Effector CD4-positive, alpha-beta T cell (primary cell): ENCODE results near the gene ZBTB7C. TPM values are rescaled to one million over a fixed set of nuclear protein-coding genes. Genes with fewer than 3 reads are reported as not detected.
"Not testable (repeated sequence)": the region's sequence is repeated elsewhere in the genome, so short reads cannot be mapped to it uniquely, and the experiment has no call there.

ENCODE experiments used
- DNase-seq: peaks from one replicate; pipeline ENCODE4 v3.0.0-alpha.2; 2020
- total RNA-seq: gene quantifications from one replicate; lab custom pipeline; 2026; lab: John Stamatoyannopoulos, UW

Gene ZBTB7C
- total RNA-seq = not detected

GRCh38 chr18:48408727-48409590, at the start of gene ZBTB7C:
Gene ZBTB7C, minus strand, starts transcription at chr18:48409383.
- no peak for DNase-seq

DNA sequence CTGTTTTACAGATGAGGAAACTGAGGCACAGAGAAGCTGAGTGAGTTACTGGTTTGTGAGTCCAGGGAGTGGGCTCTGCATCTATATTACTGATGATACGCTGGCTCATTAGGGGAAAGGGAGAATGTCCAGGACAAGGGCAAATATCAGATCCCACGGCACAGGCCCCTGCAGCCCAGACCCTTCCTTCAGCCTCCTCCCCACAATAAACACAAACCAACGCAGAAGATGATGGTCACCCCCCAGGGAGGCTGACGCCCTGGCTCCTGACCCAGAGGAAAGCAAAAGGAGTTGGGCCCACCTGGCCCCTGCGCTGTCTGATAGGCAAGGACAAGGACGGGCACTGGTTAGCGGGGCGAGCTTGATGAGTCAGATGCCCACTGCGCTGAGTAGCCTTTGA, 47.7 kb upstream of the ZBTB7C start:
- no peak for DNase-seq

- DNase-seq = peak; percentile 43
Measured at GRCh38 chr18:48455555-48456478, 46.6 kb upstream of the ZBTB7C start.

DNA sequence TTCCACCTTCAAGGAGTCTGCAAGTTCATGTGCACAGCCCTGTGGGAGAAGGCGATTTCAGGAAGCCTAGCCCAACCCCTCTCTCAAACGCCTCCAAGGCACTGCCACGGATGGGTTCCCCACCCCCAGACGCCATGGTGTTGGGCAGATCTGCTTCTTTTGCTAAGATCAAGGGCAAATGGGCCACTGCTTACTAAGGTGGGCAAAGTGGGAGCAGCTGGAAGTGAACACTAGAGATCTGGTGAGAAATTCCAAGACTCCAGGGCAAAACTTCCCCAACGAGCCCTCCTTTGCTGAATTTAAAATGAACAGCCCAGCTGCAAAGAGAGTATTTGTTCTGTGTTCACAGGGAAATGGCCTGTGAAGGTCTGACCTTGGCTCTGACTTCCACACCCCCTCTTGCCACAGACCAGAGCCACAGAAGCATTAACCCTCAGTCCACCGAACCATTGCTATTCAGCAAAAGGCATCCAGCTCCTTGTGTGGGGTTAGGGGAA, 45.1 kb upstream of the ZBTB7C start:
- DNase-seq = no peak

DNA sequence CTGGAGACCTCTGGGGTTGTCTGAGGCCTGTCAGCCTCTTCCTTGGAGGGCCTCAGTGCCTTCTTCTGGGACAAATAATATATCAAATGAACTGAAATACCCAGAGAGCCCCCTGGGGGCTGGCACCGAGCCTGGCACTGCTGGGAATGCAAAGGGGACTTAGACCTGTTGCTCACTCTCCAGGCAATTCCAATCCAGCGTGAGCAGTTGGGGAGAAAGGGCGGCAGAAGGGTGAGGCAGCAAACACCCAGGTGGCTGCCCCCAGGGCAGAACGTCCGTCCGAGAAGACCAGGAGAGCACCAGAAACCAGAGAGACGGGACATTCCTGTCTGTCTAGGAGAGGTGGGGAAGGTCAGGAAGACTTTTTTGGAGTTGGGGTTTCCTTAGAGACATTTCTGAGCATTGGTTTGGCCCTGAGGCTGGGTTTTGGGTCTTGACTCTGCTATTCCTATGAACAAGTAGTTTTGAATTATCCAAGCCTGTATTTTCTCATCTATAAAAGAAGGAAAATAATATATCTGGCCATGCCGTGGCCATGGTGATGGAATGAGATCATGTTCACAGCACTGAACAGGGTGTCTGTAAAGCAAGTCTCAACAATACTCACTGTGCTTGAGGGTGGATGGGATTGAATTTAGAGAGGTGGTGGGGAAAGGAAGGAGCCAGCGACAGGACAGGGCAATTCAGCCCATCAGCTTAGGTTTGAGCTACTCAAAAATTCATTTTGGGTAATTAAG, 44.3 kb upstream of the ZBTB7C start:
- DNase-seq = no peak

DNA sequence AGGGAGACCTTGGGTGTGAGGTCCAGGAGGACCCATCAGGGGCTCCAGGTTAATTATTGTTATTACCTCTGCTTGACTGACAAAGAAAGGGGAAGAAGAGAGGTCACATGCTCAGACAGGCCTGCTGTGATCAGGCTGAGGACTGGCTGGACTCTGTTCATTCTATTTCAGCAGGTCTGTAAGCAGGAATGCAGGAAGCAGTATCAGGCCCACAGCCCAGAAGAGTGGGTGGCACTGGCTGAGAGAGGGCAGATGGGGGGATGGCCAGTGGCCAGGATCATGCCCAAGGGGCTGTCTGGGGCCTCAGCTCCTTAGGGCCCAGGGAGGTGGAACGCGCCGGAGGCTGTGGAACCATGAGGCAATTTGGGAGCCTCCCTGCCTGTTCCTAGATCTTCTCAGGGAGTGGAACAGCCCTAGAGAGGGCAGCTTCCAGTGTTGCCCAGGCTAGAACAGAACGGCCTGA, 43.7 kb upstream of the ZBTB7C start:
- DNase-seq = no peak

- no peak for DNase-seq
Measured at GRCh38 chr18:48450685-48451084, 41.5 kb upstream of the ZBTB7C start.

GRCh38 chr18:48446582-48447225, 37.5 kb upstream of the ZBTB7C start:
- DNase-seq = peak; percentile 28

- peak; percentile 43 for DNase-seq
Measured at GRCh38 chr18:48445540-48445939, 36.4 kb upstream of the ZBTB7C start.

GRCh38 chr18:48442761-48443160, 33.6 kb upstream of the ZBTB7C start:
- no peak for DNase-seq

- DNase-seq = no peak
Measured at GRCh38 chr18:48441405-48441881, 32.3 kb upstream of the ZBTB7C start.

DNA sequence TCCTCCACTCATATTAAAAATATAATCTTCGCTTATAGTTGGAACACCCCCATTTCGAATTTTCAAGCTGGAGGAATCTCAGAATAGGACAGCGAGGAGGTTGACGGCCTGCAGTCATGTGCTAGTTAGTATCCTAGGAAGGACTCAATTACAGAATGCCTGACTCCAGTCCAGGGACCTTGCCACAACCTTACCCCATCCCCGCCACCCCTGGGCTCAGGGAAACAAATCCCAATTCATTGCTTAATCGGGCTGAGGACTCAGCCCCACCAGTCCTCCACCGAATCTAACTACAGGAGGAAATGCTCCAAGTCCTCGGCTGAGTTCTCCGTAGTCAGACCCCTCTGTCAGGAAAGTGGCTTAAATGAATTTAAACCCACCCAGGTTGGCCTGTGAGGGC, 31.7 kb upstream of the ZBTB7C start:
- no peak for DNase-seq

- no peak for DNase-seq
Measured at GRCh38 chr18:48436907-48437306, 27.7 kb upstream of the ZBTB7C start.

GRCh38 chr18:48434382-48434781, 25.2 kb upstream of the ZBTB7C start:
- not testable (repeated sequence) for DNase-seq

DNA sequence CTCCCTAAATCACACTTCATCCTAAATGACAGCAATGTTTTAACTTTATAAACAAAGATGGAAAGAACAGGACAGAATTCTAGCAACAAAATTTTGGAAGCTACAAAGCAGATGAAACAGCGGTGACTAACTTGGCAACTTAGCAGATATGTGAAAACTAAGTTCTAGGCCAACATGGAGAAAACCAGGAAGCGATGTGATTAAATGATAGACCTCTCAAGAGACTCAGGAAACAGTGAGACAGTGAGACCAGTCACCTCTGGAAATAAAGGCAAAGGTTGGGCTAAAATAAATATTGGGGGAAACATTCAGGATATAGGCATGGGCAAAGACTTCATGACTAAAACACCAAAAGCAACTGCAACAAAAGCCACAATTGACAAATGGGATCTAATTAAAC, 24.4 kb upstream of the ZBTB7C start:
- no peak for DNase-seq

GRCh38 chr18:48430150-48430549, 21.0 kb upstream of the ZBTB7C start:
- no peak for DNase-seq

GRCh38 chr18:48428475-48429177, 19.4 kb upstream of the ZBTB7C start:
- DNase-seq = no peak

- no peak for DNase-seq
Measured at GRCh38 chr18:48422947-48423378, 13.8 kb upstream of the ZBTB7C start.

DNA sequence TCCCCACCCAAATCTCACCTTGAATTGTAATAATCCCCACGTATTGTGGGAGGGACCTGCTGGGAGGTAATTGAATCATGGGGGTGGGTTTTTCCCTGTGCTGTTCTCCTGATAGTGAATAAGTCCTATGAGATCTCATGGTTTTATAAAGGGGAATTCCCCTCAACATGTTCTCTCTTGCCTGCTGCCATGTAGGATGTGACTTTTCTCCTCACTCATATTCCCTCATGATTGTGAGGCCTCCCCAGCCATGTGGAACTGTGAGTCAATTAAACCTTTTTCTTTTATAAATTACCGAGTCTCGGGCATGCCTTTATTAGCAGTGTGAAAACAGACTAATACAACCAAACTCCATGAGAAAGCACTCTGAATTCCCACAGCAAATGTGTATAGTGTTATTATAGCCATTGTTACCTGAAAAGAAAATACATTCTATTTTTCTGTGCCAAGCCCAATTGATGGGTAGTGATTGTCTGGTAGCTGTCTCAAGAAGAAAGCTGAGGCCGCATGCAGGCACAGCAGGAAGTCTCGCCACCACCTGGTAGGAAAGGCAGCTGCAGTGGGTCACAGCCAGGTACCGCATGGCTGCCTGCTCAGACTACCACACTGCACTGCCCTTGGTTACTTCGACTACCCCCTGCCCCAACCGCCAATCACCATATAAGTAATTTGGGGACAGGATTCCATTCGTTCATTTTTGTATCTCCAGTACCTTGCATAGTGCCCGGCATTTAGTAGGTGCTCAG, 10.3 kb upstream of the ZBTB7C start:
- no peak for DNase-seq

DNA sequence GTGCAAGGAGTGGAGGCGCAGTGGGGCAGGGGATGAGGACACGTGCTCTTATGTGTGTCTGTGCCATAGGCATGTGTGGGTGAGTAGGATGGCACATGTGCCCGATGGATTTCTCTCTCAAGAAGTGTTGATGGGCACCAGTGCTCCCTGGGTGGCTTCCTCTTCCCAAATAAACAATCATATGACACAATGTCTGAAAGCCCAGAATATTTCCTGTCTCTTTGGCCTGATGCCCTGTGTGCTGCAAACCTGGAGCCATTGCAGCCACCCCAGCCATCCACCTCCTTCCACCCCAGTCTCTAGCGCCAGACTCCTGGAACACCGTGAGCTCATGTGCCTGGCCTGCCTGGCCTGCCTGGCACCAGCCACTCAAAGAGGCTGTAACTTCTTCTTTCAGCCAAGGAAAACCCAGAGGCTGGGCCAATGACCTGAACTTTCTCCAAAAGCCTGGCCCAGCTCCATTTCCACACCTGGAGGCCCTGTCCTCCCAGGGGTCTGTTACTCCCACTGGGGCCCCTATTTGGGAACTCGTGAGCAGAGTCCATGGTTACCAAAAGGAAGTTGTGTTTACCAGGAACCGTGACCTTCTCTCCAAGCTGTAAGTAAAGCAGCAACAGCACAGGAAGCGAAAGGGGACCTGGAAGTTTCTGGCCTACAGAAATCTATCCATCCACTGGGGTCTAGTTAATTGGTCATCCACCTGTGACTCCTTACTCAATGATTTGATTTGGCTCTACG, 9.5 kb upstream of the ZBTB7C start:
- no peak for DNase-seq
